Measurements from ENCODE around the gene CTSO. TPM values are rescaled to one million over a fixed set of nuclear protein-coding genes. Genes with fewer than 3 reads are reported as not detected.

CTSO gene
- total RNA-seq, 1 donor: 25.0 TPM

DNA sequence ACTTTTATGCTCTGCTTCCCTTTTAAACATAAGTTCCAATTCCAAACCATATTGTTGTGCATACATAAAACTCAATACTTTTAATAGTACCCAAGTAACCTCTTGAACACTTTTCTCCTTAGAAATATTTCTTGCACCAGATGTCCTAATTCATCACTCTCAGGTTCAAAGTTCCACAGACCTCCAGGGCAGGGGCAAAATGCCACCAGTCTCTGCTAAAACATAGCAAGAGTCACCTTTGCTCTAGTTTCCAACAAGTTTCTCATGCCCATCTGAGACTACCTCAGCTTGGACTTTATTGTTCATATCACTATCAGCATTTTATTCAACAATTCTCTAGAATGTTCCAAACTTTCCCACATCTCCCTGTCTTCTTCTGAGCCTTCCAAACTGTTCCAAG, 73.9 kb downstream of the CTSO start:
- Histone ChIP-seq H3K9me3 (ENCODE audit: low read depth, low read length) (peaks cover 2% of the 10 kb centered on the region), H3K4me1 (ENCODE audit: insufficient read depth, low read length) (no peaks in the 10 kb centered on the region), H3K4me2 (ENCODE audit: insufficient read depth, low read length) (no peak overlapping the region), H2AFZ (ENCODE audit: low read length) (no peak overlapping the region), H3K36me3 (ENCODE audit: insufficient read depth, low read length) (no peaks in the 10 kb centered on the region), H3K27me3 (ENCODE audit: insufficient read depth, low read length) (no peaks in the 10 kb centered on the region), H3K4me3 (ENCODE audit: insufficient read depth, low read length) (no peak overlapping the region), H3K79me2 (ENCODE audit: insufficient read depth, low read length) (no peaks in the 10 kb centered on the region), H4K20me1 (ENCODE audit: insufficient read depth, low read length) (no peaks in the 10 kb centered on the region), H3K27ac (ENCODE audit: low read depth, low read length) (no peak overlapping the region)
- TF ChIP-seq, protein P1, sequence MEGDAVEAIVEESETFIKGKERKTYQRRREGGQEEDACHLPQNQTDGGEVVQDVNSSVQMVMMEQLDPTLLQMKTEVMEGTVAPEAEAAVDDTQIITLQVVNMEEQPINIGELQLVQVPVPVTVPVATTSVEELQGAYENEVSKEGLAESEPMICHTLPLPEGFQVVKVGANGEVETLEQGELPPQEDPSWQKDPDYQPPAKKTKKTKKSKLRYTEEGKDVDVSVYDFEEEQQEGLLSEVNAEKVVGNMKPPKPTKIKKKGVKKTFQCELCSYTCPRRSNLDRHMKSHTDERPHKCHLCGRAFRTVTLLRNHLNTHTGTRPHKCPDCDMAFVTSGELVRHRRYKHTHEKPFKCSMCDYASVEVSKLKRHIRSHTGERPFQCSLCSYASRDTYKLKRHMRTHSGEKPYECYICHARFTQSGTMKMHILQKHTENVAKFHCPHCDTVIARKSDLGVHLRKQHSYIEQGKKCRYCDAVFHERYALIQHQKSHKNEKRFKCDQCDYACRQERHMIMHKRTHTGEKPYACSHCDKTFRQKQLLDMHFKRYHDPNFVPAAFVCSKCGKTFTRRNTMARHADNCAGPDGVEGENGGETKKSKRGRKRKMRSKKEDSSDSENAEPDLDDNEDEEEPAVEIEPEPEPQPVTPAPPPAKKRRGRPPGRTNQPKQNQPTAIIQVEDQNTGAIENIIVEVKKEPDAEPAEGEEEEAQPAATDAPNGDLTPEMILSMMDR (IDR thresholded peaks at IDR 0.05; ENCODE audit: extremely low read depth, low read depth, low read length): no peak
- no peak for DNase-seq (ENCODE audit: insufficient read length, low spot score, missing footprints)

DNA sequence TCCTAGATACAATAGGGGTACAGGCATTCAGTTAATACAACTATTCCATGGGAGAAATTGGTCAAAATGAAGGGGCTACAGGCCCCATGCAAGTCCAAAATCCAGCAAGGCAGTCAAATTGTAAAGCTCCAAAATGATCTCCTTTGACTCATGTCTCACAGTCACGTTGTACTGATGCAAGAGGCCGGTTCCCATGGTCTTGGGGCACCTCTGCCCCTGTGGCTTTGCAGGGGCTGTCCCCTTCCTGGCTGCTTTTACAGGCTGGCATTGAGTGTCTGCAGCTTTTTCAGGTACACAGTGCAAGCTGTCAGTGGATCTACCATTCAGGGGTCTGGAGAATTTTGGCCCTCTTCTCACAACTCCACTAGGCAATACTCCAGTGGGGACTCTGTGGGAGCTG, 75.1 kb downstream of the CTSO start:
- Histone ChIP-seq H2AFZ (ENCODE audit: low read length) (no peak overlapping the region), H3K4me3 (ENCODE audit: insufficient read depth, low read length) (no peak overlapping the region), H3K4me1 (ENCODE audit: insufficient read depth, low read length) (no peaks in the 10 kb centered on the region), H3K4me2 (ENCODE audit: insufficient read depth, low read length) (no peak overlapping the region), H3K27me3 (ENCODE audit: insufficient read depth, low read length) (no peaks in the 10 kb centered on the region), H3K9me3 (ENCODE audit: low read depth, low read length) (peaks cover 6% of the 10 kb centered on the region), H3K36me3 (ENCODE audit: insufficient read depth, low read length) (no peaks in the 10 kb centered on the region), H4K20me1 (ENCODE audit: insufficient read depth, low read length) (no peaks in the 10 kb centered on the region), H3K27ac (ENCODE audit: low read depth, low read length) (no peak overlapping the region), H3K79me2 (ENCODE audit: insufficient read depth, low read length) (no peaks in the 10 kb centered on the region)
- TF ChIP-seq, protein P1 (IDR thresholded peaks at IDR 0.05; ENCODE audit: extremely low read depth, low read depth, low read length): no peak
- no peak for DNase-seq (ENCODE audit: insufficient read length, low spot score, missing footprints)

DNA sequence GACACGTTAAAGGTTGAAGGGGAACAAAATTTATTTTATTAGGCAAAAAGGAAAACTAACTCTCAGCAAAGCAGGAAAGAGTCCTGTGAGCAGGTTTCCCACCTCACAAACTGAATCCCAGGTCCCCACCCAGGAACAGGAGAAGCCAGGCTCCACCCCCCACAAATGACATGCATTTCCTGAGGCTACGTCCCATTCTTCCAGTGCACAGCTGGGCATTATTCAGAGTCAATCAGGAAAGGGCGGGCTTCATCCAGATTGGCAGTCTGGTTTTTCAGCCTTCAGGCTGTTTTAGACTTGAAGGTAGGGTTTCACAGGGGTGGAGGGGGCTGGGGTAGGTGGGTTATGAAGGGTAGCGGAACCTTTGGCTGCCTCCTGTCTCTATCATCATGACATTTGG, 75.7 kb downstream of the CTSO start:
- Histone ChIP-seq H3K27ac (ENCODE audit: low read depth, low read length) (no peak overlapping the region), H3K9me3 (ENCODE audit: low read depth, low read length) (peaks cover 6% of the 10 kb centered on the region), H3K36me3 (ENCODE audit: insufficient read depth, low read length) (no peaks in the 10 kb centered on the region), H4K20me1 (ENCODE audit: insufficient read depth, low read length) (no peaks in the 10 kb centered on the region), H3K79me2 (ENCODE audit: insufficient read depth, low read length) (no peaks in the 10 kb centered on the region), H2AFZ (ENCODE audit: low read length) (no peak overlapping the region), H3K4me1 (ENCODE audit: insufficient read depth, low read length) (no peaks in the 10 kb centered on the region), H3K27me3 (ENCODE audit: insufficient read depth, low read length) (no peaks in the 10 kb centered on the region), H3K4me2 (ENCODE audit: insufficient read depth, low read length) (no peak overlapping the region), H3K4me3 (ENCODE audit: insufficient read depth, low read length) (no peak overlapping the region)
- TF ChIP-seq, protein P1 (IDR thresholded peaks at IDR 0.05; ENCODE audit: extremely low read depth, low read depth, low read length): no peak
- no peak for DNase-seq (ENCODE audit: insufficient read length, low spot score, missing footprints)

DNA sequence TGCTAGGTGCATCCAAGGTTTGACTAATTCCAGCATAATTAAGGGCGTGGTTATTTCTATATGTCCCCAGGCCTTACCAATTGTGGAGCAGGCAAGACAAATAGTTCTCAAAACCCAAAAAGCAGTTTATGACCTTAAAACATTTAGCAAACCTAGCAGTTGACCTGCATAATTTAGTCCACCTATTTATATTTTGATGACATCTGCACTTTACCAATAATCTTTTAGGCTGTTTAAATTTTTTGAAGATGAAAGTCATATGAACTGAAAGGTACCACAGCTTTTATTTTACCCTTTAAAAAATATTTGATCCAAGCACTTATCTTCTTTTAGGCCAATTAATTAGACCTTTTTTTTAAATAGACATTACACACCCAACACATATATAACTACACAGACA, 77.8 kb downstream of the CTSO start:
- DNase-seq (ENCODE audit: insufficient read length, low spot score, missing footprints): no peak
- H3K79me2 ChIP-seq (ENCODE audit: insufficient read depth, low read length): no peaks in the 10 kb centered on the region
- no peaks in the 10 kb centered on the region for H3K27me3 ChIP-seq (ENCODE audit: insufficient read depth, low read length)
- TF ChIP-seq, protein P1 (IDR thresholded peaks at IDR 0.05; ENCODE audit: extremely low read depth, low read depth, low read length): no peak
- H3K9me3 ChIP-seq (ENCODE audit: low read depth, low read length): peaks cover 6% of the 10 kb centered on the region
- H3K4me1 ChIP-seq (ENCODE audit: insufficient read depth, low read length): no peaks in the 10 kb centered on the region
- no peak overlapping the region for H2AFZ ChIP-seq (ENCODE audit: low read length)
- H3K4me2 ChIP-seq (ENCODE audit: insufficient read depth, low read length): no peak overlapping the region
- H3K4me3 ChIP-seq (ENCODE audit: insufficient read depth, low read length): no peak overlapping the region
- no peaks in the 10 kb centered on the region for H3K36me3 ChIP-seq (ENCODE audit: insufficient read depth, low read length)
- H3K27ac ChIP-seq (ENCODE audit: low read depth, low read length): no peak overlapping the region
- no peaks in the 10 kb centered on the region for H4K20me1 ChIP-seq (ENCODE audit: insufficient read depth, low read length)

Other genes starting within 250 kb of the CTSO start
- 1.1 and 2.9 TPM in 2 replicates for gene GUCY1B1, start 194.8 kb downstream of the CTSO start, total RNA-seq
- gene ASIC5, start 87.6 kb downstream of the CTSO start, total RNA-seq: not detected in 2 replicates
- 0.88 and 1.4 TPM in 2 replicates for gene TDO2, start 50.2 kb downstream of the CTSO start, total RNA-seq

All from osteoblast (primary cell).